ENCODE measurements around the gene PRR32. TPM values are rescaled to one million over a fixed set of nuclear protein-coding genes. Genes with fewer than 3 reads are reported as not detected.
"Not testable (repeated sequence)": the region's sequence is repeated elsewhere in the genome, so short reads cannot be mapped to it uniquely, and the experiment has no call there.

The PRR32 gene, protein sequence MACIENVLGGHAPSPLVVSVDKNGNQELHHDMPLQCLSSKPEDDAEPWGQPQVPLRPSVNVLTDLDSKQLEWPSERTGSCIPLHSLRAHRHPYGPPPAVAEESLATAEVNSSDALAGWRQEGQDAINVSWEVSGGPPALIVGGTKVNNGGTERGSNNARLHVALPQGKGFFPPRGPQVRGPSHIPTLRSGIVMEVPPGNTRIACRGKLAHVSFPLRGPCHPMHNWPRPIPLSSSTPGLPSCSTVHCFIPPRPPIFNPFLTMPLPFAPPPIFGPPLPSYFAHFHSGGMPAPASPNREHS
- total RNA-seq: not detected in 2 replicates

DNA sequence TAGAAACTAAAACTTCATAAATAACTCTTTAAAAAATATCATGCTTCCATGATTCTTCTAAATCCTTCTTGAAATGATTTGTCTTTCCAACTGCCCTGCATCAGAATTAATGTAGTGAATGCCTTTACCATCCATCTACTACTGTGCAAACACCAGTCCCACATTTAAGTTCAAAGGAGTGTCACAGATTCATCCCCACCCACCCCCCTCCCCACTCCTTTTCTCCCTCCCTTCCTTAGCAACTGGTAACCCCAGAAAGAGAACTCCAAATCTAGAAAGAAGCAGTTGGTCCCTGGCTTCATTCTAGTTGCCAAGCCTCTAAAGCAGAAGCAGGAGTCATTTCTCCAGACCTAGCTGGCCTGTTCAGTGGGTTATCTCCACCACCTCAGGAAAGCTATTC is at the start of gene PRR32:
PRR32 (plus strand) TSS at position 301 of the 400 bp plus-strand sequence. CDS start 115 bp downstream, outside the sequence.
- TF ChIP-seq, protein P1, sequence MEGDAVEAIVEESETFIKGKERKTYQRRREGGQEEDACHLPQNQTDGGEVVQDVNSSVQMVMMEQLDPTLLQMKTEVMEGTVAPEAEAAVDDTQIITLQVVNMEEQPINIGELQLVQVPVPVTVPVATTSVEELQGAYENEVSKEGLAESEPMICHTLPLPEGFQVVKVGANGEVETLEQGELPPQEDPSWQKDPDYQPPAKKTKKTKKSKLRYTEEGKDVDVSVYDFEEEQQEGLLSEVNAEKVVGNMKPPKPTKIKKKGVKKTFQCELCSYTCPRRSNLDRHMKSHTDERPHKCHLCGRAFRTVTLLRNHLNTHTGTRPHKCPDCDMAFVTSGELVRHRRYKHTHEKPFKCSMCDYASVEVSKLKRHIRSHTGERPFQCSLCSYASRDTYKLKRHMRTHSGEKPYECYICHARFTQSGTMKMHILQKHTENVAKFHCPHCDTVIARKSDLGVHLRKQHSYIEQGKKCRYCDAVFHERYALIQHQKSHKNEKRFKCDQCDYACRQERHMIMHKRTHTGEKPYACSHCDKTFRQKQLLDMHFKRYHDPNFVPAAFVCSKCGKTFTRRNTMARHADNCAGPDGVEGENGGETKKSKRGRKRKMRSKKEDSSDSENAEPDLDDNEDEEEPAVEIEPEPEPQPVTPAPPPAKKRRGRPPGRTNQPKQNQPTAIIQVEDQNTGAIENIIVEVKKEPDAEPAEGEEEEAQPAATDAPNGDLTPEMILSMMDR (IDR thresholded peaks at IDR 0.05; ENCODE audit: insufficient read depth, low read length, poor library complexity, severe bottlenecking): no peak
- H3K4me3 ChIP-seq (ENCODE audit: low read depth, low read length): no peak within 1 kb of the TSS
- no peak for DNase-seq (ENCODE audit: low read depth)
- no peaks in the 10 kb centered on the region for H3K27me3 ChIP-seq (ENCODE audit: control insufficient read depth, insufficient read depth, low read length)
- no peaks in the 10 kb centered on the region for H3K36me3 ChIP-seq (ENCODE audit: control insufficient read depth, insufficient read depth, low read length)

DNA sequence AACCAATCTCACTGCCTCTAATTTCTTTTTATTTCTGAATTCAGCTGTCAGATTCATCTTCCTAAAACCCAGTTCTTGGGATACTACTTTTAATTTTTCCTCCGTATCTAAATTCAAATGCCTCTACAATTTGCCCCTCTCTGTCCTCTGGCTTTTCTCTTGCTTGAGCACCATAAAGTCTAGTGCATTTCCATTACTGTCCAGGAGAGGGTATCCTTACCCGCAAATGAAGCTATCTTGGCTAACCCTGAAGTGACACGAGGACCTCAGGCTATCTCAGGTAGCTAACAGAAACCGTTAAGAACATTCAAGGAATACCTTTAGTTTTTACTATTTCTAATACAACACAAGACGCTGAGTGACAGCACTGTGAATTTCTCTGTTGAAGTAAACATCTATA is 49.4 kb upstream of the PRR32 start:
- Histone ChIP-seq H3K27me3 (ENCODE audit: control insufficient read depth, insufficient read depth, low read length) (no peaks in the 10 kb centered on the region), H3K36me3 (ENCODE audit: control insufficient read depth, insufficient read depth, low read length) (no peaks in the 10 kb centered on the region), H3K4me3 (ENCODE audit: low read depth, low read length) (no peak overlapping the region)
- TF ChIP-seq, protein P1 (IDR thresholded peaks at IDR 0.05; ENCODE audit: insufficient read depth, low read length, poor library complexity, severe bottlenecking): peak; percentile 60
- no peak for DNase-seq (ENCODE audit: low read depth)

DNA sequence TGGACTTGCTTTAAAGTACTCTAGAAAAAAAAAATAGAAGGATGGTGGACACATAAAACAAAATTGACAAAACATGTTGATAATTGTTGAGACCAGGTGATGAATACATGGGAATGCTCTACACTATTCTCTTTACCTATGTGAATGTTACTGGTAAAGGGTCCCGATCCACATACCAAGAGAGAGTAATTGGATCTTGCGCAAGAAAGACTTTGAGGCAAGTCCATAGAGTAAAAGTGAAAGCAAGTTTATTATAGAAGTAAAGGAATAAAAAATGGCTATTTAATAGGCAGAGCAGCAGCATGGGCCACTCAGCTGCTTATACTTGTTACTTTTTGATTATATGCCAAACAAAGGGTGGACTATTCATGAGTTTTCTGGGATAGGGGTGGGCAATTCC is 34.0 kb upstream of the PRR32 start:
- TF ChIP-seq, protein P1 (IDR thresholded peaks at IDR 0.05; ENCODE audit: insufficient read depth, low read length, poor library complexity, severe bottlenecking): no peak
- Histone ChIP-seq H3K27me3 (ENCODE audit: control insufficient read depth, insufficient read depth, low read length) (no peaks in the 10 kb centered on the region), H3K4me3 (ENCODE audit: low read depth, low read length) (no peak overlapping the region), H3K36me3 (ENCODE audit: control insufficient read depth, insufficient read depth, low read length) (no peaks in the 10 kb centered on the region)
- no peak for DNase-seq (ENCODE audit: low read depth)

DNA sequence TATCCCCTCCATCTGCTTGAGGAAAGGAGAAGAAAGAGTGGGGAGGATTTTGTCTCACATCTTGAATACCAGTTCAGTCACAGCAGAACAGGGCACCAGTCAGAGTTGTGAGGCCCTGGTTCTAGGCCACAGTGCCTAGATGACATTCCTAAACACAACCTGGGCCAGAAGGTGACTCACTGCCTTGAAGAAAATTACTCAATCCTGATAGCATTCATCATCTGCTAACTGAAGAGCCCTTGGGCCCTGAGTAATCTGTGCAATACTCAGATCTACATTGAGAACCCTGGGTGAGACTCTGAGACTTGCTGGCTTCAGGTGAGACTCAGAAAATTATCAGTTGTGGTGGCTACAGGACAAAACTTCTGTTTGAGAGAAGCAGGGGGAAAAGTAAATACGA is 20.5 kb upstream of the PRR32 start:
- TF ChIP-seq, protein P1 (IDR thresholded peaks at IDR 0.05; ENCODE audit: insufficient read depth, low read length, poor library complexity, severe bottlenecking): no peak
- H3K27me3 ChIP-seq (ENCODE audit: control insufficient read depth, insufficient read depth, low read length): no peaks in the 10 kb centered on the region
- DNase-seq (ENCODE audit: low read depth): no peak
- no peak overlapping the region for H3K4me3 ChIP-seq (ENCODE audit: low read depth, low read length)
- no peaks in the 10 kb centered on the region for H3K36me3 ChIP-seq (ENCODE audit: control insufficient read depth, insufficient read depth, low read length)

DNA sequence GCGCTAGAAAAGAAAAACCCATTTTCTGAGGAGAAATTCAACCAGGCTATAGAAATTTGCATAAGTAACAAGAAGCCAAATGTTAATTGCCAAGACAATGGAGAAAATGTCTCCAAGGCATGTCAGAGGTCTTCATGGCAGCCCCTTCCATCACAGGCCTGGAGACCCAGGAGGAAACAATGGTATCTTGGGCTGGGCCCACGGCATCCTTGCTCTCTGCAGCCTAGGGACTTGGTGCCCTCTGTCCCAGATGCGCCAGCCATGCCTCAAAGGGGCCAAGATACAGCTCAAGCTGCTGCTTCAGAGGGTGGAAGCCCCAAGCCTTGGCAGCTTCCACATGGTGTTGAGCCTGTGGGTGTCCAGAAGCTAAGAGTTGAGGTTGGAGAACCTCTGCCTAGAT is 12.7 kb upstream of the PRR32 start:
- DNase-seq (ENCODE audit: low read depth); H3K27me3 ChIP-seq (ENCODE audit: control insufficient read depth, insufficient read depth, low read length); H3K4me3 ChIP-seq (ENCODE audit: low read depth, low read length); H3K36me3 ChIP-seq (ENCODE audit: control insufficient read depth, insufficient read depth, low read length): not testable (repeated sequence)

DNA sequence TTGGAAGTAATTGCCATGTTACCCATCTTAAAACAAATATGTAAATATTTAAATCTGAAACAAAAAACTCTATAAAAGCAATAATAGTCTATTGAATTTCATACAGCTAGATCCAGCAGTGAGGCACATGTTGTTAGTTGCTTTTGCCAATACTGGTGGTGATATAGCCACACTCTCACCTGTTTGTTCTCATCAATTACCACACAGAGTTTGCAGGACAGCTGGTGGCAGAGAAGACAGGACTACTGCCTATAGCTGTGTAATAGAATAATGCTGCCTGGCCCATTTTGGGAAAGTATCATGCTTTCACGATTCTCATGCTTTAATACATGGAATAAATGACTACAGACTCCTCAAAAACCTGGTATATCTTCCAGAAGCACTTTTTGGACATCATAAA is 3.7 kb upstream of the PRR32 start:
- TF ChIP-seq, protein P1 (IDR thresholded peaks at IDR 0.05; ENCODE audit: insufficient read depth, low read length, poor library complexity, severe bottlenecking): no peak
- no peak overlapping the region for H3K4me3 ChIP-seq (ENCODE audit: low read depth, low read length)
- H3K27me3 ChIP-seq (ENCODE audit: control insufficient read depth, insufficient read depth, low read length): no peaks in the 10 kb centered on the region
- no peaks in the 10 kb centered on the region for H3K36me3 ChIP-seq (ENCODE audit: control insufficient read depth, insufficient read depth, low read length)
- DNase-seq (ENCODE audit: low read depth): no peak
